IPS-NIHi7 (cell line): ENCODE data around the gene SFXN5.

ENCODE experiments used
- DNase-seq: peaks from one replicate; pipeline ENCODE4 v3.0.0; 2012; ENCODE audit warnings: mixed read lengths; ENCODE audit errors: extremely low spot score

The SFXN5 gene

DNA sequence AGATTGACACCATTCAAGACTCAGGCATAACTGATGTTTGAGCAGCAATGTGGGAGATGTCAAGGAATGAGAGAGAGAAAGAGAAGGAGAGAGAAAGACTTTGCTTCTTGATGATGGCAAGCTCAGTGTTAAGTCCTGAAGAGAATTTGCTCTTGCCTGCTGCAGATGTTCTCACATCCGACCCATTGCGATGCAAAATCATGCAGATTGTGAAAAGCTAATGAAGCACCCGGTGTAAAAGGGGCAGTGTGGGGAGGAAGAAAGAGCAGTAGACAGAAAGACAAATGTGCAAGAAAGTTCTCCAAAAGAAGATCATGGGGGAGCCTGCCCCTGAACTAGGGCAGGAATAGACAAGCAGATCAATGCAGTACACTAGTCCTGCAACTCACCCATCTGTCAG, 96.5 kb downstream of the SFXN5 start:
- no peak for DNase-seq

GRCh38 chr2:72974436-72974754, 97.1 kb downstream of the SFXN5 start:
- DNase-seq = no peak

- DNase-seq = peak; percentile 95
Observed at GRCh38 chr2:72973566-72974435, 97.7 kb downstream of the SFXN5 start.

DNA sequence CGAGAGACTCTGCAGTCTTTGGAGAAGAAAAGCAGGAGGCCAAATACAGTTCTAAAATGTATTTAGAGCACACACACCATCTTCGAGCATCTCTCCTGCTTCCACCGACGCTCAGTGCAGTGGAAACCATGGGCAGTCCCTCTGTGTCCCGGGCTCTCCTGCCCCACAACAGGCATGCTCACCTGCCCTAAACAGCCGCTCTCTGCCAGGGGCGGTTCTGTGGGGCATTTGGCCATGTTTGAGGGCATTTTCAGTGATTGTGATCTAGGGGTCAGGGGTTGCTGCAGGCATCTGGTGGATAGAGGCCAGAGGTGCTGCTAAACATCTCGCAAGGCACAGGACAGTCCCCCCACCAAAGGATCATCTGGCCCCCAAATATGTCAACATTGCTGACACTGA, 98.4 kb downstream of the SFXN5 start:
- DNase-seq = no peak

GRCh38 chr2:72972352-72973136, 99.0 kb downstream of the SFXN5 start:
- DNase-seq = no peak

DNA sequence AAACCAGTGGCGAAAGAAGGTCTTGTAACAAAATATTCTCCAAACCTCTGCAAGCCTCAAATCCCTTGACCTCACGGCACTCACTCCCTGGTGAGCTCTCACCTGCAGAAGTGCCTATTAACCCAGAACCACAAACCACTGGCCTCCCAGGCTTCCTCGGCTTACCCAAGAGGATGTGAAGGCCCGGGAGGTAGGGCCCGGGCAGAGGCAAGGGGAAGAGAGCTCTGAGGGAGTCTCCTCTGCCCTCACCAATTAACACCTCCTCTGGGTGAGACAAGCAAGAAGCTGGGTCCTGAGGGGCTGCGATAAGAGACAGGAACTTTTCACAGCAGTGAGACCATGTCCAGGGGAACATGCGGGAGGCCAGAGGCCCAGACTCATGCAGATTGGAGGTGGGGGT, 100.5 kb downstream of the SFXN5 start:
- DNase-seq = no peak

GRCh38 chr2:72969706-72970105, 101.8 kb downstream of the SFXN5 start:
- DNase-seq = no peak

- no peak for DNase-seq
Observed at GRCh38 chr2:72968286-72968685, 103.2 kb downstream of the SFXN5 start.

GRCh38 chr2:72965770-72966450, 105.6 kb downstream of the SFXN5 start:
- no peak for DNase-seq

DNA sequence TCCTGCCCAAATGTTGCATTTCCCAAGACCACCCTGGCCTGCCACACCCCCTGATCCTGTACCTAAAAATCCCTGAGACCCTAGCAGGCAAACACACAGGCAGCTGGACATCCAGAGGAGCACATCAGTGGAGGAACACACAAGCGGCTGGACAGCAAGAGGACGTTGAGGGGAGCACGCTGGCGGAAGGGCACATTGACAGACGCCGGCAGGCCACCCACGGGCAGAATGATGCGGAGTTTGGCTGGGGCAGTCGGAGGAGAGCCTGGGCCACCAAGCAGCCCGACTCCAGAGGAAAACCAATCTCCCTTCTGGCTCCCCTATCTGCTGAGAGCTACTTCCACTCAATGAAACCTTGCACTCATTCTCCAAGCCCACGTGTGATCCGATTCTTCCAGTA, 106.5 kb downstream of the SFXN5 start:
- DNase-seq = no peak

DNA sequence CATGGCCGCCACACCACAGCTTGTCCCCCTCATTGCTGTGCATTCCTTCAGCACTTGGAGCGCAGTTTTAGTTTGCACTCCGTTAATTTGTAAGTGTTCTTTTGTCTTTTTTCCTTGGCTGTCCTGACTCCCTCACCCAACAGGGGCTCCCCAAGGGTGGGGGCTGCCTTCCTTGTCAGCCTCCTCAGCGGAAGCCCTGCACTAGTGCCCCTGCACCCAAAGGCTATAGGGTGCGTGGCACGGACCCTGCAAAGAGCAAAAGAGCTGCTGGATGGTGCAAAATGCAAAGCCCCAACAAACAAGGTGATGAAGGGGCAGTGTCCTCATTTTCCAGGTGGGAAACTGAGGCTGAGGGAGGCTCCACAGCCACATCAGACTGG, 107.4 kb downstream of the SFXN5 start:
- DNase-seq = no peak

DNA sequence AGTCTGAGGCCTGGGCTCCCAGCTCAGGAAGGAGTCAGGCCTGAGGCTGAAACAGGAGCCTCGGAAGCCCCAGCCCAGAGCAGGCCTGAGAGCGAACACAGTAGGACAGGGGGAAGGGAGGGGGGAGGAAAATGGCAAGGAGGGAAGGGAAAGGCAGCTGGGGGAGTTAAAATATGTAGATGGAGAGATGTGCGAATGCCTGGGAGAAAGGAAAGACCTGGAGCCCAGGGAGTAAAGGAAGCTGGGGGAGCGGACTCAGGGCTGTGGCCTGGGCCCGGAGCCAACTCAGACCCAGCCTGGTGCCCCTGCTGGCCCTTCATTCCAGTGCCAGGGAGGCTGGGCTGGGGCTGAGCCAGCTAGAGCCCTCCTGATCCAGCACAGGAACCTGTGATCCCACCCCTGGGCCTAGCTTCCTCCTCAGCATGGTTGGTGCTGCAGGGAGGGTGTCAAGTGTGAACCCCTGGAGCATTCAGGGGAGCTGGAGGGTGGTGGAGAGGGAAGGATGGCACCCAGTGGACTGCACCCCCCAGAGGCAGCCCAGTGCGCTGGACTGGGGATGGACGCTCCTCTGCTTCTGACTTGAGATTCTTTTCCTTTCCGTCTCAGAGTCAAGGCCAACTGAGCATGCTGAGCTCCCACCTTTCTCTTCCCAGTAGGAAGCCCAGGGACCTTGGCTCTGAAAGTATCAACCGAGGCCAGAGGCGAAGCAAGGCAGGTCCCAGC, 107.9 kb downstream of the SFXN5 start:
- DNase-seq = peak; percentile 87

DNA sequence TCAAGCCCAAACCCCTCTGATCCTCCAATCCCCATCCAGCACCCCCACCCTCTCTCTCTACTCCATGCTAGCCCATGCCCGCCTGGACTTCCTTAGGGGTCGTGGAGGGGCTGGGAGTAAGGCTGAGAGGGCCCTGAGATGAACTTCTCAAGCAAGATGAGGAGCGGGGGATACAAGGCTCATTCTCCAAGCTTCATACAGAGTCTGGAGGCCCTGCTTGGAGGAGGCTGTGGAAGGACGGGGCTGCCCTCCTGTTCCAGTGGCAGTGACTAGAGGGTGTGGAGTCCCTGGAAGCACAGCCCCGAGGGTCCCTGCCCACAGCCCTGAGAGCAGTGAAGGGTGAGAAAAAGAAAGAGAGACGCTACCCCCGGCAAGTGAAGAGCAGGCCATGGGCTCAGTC, 108.6 kb downstream of the SFXN5 start:
- DNase-seq = no peak

DNA sequence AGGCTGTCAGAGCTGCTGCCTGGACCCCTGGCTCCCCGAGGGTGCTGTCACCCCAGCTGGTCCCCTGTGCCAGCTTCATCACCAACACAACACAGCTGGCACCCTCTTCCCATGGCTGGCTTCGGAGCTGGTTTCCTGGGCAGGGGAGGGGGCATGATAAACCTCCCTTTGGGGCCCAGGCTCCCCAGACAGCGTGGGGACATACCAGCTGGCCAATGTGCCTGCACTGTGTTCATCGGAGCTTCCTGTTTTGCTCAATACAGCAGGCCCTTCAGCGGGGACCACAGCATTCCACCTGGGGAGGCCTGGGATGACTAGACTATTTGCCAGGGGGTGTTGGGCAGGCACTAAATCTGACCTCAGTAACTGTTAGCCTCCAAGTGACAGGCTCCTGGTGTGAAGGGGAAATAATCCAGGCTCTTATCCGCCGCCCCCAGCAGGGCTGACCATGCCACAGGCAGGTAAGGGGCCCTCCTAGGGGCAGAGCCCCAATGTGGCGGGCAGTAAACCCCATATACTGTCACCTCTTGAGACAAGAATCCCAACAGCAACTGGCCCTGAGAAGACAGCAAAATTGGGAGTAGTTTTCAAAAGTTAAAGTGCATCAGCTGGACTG, 109.6 kb downstream of the SFXN5 start:
- no peak for DNase-seq

- DNase-seq = no peak
Observed at GRCh38 chr2:72961036-72961720, 110.3 kb downstream of the SFXN5 start.

GRCh38 chr2:72959995-72960981, 111.2 kb downstream of the SFXN5 start:
- DNase-seq = no peak

GRCh38 chr2:72959554-72959953, 112.0 kb downstream of the SFXN5 start:
- no peak for DNase-seq

DNA sequence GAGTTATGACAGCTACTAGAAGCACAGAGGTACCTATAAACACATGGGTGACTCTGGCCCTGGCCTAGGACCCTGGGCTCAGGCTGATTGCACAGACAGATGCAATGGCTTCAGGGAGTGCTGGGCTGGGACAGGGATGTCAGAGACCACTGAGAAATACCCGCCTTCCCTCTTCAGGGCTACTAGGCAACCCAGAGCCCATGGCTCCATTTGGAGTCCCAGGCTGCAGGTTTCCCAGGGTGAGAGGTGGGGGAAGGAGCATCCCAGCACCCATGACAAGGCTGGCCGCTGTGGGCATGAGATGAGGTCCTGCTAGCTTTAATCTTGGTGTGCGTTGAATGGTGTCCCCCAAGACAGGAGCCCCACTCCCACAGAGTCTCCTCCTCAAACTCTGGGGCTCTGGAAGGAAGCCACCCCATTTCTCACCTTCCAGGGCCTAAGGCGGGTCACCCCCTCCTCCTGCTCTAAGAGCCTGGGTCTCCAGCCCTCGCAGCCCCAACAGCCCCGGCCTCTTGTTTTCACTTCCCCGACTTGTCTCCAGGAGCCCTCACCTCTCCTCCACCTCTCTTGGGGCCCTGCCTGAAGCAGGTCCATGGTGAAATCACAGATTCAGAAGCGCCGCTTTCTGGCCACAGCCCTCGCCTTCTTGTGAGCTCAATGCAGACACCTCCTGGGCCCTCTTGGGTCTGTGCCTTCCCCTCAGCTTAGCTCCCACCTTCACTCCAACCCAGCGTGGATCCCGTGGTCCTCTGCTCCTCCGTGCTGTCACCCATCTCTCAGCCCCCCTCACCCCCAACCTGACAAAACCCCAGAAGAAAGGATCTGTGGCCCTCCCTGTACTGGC, 112.7 kb downstream of the SFXN5 start:
- no peak for DNase-seq

- DNase-seq = no peak
Observed at GRCh38 chr2:72956936-72957335, 114.6 kb downstream of the SFXN5 start.
